ENCODE results near the gene H2BK1.
A peak's percentile ranks its signal among the peaks of the same experiment; 100 is the strongest.

The H2BK1 gene

DNA sequence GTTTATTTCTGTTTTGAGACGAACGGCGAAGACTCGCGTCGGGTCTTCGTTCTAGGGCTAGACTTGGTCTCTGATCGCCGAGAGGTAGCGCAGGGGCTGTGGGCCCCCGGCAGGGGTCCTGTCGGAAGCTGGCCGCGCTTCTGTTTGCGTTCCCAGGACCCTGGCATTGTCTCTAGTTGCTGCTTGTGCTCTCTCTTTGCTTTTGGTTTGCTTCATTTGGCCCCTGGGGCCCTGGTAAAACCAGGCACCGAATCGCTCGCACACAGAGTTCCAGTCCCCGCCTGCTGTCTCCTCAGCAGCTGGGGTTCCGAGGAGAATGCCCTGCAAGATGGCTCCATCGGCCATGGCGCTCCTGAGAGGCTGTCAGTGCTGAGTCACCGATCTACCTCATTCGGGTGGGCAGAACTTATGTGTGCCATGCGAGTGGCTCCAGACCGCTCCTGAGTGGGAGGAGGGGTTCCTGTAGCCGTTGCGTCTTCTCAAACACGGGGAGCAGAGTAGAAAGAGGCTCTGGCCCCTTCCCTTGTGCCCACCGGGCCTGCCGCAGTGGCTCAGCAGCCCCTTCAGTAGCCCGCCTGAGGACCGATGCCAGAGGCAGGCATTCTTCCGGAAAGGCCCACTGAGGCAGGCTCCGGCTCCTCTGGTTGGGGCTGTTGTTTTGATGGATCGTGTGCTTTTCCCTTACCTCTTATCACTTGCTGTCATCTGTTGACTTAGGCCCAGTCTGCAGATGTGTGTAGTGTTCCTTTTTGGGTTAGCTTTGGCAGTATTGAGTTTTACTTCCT is 22.8 kb upstream of the H2BK1 start:
- DNase-seq (ENCODE audit: low read depth in 2 of 2), result peak; percentile 74 to 77

DNA sequence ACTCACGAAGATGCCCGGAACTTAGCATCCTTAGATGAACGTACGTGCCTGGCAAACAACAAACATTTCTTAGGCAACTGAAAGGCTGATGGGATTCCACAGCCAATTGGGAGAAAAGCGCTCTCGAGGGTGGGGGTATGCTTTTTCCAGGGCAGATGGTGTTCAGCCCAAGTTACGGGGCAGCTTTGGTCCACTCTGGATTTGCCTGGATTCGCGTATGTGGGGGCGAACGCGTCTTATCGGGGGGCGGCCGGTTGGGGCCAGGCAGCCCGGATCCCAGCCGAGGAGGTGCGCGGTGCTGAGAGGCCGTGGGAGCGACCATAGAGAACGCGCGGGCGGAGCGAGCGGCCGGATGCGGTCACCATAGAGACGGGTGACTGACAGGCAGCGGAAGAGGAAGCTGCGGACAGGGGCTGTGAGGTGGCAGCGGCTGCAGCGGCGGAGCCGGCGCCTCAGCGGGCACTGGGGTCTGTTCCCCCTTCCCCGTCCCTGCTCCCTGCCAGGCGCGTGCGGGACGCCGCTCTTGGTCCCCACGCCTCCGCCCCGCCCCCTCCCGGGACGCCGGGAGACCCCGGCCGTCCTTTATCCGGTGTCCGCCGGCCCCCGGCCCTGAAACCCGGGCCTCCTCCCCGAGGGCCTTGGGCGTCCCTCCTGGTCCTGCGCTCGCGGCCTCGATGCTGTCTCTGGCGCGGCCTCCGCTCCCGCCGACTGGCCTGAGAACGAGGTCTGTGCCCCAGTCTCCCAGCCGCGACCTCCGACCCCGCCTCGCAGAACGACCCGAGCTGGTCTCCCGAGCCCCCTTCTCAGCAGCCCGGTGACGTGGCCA is 22.0 kb upstream of the H2BK1 start, which contains the start of gene CHPF2:
Gene CHPF2, plus strand, starts transcription at position 393 of the 826 bp plus-strand sequence. CDS start 1,529 bp downstream, outside the sequence.
- peak; percentile 79 to 89 for DNase-seq (ENCODE audit: low read depth in 2 of 2)

DNA sequence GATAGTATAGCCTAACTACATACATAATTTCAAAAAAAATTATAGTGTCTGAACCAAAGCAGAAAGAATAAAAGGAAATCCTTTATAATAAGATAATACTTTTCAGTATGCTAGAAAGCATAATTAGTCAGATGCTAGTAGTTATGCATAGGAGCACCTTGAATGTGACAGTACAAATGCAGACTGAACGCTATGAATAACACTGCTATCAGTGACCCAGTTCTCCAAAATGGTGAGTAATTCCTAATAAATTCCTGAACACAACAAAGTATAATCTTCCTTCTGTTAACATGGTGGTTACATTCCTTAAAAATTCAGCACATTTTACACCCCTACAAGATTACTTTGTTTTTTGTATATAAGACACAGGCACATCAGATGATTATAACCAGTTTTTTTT is 20.8 kb upstream of the H2BK1 start:
- DNase-seq (ENCODE audit: low read depth in 2 of 2), result no peak

DNA sequence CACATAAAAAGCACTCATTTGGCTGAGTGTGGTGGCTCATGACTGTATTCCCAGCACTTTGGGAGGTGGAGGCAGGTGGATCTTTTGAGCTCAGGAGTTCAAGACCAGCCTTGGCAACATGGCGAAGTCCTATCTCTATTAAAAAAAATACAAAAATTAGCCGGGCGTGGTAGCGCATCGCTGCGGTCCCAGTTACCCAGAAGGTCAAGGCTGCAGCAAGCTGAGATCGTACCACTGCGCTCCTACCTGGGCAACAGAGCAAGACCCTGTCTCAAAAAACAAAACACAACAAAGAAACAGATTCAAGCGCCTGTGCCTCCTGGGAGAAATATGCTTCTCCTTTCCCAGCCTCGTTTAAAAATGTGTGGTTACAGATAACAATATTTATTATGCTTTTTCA is 19.0 kb upstream of the H2BK1 start:
- DNase-seq (ENCODE audit: low read depth in 2 of 2), result no peak

- no peak for DNase-seq (ENCODE audit: low read depth in 2 of 2)
Observed at GRCh38 chr7:151228024-151228866, 18.0 kb upstream of the H2BK1 start.

DNA sequence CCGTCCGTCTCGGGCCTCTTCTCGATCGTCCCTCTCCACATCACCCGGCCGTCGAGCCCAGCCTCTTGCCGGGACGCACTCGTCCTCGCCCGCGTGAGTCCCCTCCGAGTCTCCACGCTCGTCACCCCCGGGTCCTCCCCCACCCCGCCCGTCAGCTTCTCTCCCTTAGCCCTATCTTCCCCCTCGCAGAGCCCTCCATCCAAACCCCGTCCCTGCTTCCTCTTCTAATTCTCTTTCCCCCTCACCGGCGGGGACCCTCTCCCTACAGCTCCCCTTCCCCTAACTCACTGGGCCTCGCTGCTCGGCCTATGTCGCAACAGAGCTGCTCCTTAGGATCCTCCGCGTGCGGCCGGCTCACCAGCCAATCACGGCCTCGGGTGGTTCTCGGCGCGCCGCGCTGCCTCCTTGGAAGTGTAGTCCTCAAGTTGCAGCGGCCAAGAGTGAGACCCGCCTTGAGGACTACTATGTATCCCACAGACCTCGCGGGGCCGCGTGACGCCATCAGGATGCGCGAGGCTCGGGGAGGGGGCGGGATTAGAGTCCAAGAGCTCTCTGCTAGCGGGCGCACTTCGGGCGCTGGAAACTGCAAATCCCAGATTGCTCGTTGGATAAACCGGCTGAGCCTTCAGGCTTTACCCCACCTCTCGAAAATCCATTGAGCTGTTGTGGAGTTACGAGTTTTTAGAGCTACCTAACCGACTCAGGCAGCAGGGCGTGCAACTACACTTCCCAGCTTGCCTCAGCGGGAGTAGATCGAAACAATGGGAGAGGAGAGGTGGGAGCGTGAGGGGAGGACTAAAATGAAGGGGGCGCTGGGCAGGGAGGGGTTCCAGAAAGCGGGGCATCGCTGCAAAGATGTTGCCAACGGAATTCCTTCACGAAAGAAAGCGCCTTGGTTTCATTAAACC is 16.8 kb upstream of the H2BK1 start, which contains the start of gene ABCF2:
Gene ABCF2, minus strand, starts transcription at position 331 of the 908 bp plus-strand sequence. CDS start 747 bp downstream, outside the sequence.
- DNase-seq (ENCODE audit: low read depth in 2 of 2), result peak; percentile 97 to 99

DNA sequence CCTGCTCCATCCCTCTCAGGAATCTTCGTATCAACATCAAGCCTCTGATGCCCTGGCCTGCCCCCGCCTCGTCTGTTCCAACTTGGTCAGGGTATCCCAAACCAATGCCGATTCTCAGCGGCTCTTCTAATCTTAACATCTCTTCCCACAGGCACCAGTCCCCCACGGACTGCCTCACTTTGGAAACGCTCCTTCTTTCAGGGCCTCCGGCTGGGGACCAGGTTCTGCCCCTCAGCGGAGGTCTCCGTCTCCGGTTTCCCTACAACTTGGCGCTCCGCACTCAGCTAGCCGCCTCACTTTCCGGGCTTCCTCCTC is 16.2 kb upstream of the H2BK1 start:
- DNase-seq (ENCODE audit: low read depth in 2 of 2), result no peak

GRCh38 chr7:151225948-151226510 is 15.7 kb upstream of the H2BK1 start:
- no peak for DNase-seq (ENCODE audit: low read depth in 2 of 2)

DNA sequence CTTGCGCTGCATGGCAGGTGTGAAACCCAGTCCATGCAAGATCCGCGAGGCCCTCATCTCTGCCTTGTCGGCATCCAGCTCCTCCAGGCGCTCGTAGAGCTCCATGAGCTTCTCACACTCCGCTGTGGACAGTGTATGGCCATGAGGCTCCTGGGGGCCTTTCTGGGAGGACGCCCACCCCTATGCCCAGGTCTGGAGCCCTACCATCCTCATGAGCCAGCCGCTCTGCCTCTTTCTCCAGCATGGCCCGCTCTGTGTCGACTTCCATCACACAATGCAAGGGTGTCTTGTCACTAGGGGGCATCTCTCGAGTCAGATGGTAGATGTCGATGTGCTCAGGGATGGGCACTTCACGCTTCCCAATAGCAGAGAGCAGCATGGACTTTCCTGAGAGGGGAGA is 13.4 kb upstream of the H2BK1 start:
- DNase-seq (ENCODE audit: low read depth in 2 of 2), result no peak

DNA sequence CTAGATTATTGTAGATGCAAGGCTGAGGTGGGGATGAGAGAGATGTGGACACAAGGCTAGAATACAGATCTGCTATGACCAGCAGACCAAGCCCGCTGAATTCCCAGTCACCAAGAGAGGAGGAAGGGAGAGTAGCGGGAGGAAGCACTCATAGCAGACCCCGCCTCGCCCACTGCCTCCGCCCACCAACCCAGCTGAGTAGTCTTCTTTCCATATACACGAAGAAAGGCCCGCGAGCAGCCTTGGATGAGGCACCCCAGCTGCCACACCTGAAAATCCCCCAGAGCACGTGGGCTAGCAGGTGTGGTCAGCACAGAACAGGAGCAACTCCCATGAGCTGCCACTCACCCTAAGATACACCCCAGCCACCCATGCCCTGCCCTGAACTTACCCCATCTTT is 7.9 kb upstream of the H2BK1 start:
- no peak for DNase-seq (ENCODE audit: low read depth in 2 of 2)

DNA sequence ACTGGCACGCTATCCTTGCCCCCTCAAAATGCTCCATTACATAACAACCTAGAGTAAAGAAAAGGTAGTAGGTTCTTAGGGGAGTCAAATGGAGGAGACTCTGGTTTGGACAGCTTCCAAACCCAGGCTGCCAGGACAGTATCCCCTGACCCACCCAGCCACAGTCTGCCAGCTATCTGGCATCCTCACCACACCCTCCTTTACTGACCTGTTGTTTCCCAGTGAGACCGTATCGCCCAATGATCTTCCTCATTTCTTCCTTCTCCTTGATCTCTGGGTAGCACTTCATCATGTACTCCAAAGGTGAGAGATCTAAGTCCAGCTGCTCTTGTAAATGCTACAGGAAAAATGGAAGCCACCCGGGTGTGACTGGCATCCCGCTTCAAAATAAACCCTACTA is 5.1 kb upstream of the H2BK1 start:
- no peak for DNase-seq (ENCODE audit: low read depth in 2 of 2)

DNA sequence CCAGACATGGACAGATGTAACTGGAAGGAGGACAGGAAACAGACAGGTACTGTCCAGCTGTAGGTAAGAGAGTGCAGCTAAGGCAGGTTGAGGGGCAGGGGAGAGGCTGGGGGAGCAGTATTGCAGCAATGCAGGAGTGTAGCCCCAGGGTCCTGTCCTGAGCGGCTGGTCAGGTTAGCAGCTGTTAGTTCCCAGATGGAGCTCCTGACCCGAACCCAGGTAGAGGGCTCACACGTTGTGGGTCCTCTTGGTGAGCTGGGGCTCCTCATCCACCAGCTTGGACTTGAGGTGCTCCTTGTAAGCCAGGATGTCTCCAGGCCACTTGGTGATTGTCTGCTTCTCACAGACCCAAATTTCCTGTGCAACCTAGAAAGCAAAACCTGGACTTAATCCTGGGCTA is 3.5 kb upstream of the H2BK1 start:
- no peak for DNase-seq (ENCODE audit: low read depth in 2 of 2)

DNA sequence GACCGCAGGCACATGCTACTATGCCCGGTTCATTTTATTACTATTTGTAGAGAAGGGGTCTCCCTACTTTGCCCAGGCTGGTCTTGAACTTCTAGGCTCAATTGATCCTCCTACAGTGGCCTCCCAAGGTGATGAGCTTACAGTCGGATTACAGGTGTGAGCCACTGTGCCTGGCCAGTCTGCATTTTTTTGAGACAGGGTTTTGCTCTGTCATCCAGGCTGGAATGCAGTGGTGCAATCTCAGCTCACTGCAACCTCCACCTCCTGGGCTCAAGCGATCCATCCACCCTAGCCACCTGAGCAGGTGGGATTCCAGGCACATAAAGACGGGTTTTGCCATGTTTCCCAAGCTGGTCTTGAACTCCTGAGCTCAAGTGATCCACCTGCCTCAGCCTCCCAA is 2.3 kb upstream of the H2BK1 start:
- no peak for DNase-seq (ENCODE audit: low read depth in 2 of 2)

DNA sequence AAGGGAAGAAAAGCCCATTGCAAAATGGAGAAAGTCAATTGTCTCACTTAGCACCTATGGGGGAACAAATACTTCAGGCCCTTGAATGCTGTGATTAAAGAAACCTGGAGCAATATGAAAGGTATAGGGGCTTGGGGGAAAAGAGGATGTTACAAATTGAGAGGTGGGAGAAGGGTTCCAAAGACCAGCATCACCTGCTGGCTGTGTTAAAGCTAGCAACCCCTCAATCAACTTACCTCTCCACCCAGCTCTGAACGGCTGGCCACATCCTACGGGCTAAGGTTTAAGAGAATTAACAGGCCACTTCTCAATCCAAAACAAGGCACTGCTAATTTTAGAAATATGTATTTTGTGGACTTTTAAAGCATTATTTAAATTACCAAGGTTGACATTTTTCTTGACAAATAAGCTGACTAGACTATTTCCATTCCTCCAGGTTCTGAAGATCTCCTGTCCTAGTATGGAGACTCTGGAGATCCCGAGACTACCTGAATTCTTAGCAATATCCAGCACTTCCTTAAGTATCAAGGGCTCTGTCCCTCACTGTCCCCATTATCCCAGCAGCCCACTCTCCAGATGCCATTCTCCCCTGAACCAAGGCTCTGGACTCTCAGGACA is 976 bp upstream of the H2BK1 start:
- no peak for DNase-seq (ENCODE audit: low read depth in 2 of 2)

DNA sequence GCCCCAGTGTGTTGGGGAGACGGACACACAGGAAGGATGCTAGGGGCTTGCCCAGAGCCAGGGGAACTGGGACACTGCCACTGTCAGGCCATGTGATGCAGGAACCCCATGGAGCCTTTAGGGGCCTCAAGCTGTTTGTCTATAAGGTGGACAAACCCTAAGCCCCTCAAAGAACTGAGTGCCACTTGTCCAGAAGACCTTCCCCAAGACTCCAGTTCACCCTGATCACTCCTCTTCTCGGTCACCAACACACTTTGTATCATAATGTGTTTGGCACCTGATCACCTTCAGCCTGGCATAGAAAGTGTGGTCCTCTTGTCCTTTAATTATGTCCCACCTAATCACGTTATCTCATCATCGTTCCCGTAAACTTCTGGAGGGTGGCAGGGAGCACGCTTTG is 700 bp downstream of the H2BK1 start:
- DNase-seq (ENCODE audit: low read depth in 2 of 2), result no peak

- no peak for DNase-seq (ENCODE audit: low read depth in 2 of 2)
Observed at GRCh38 chr7:151208253-151208862, 1.9 kb downstream of the H2BK1 start.

DNA sequence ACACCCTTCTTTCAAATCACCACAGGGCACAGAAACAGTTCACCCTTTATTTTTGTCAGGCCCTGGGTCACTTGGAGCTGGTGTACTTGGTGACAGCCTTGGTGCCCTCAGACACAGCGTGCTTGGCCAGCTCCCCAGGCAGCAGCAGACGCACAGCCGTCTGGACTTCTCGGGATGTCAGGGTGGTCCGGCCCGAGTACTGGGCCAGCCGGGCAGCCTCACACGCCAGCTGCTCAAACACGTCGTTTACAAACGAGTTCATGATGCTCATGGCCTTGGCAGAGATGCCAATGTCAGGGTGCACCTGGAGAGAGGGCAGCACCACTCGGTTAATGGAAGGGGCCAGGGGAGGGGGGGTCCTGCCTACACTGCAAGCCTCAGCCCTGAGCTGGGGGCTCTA is 2.5 kb downstream of the H2BK1 start:
- no peak for DNase-seq (ENCODE audit: low read depth in 2 of 2)

DNA sequence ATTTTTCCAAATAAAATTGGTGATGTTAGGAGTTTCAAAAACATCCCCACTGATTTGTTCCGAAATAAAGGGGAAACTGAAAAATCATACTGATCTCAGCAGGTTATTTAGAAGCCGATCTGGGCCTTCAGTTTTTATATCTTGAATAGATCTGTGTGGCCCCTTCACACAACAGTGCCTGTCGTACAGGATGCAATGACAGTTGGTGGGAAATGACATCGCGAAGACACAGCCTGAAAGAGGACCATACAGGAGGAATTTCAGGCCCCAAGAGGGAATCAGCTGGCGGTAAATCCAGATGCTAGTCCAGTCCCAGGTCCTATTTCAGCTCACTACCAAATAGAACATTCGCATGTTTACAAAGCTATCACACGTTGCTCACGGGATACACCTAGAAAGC is 3.0 kb downstream of the H2BK1 start:
- no peak for DNase-seq (ENCODE audit: low read depth in 2 of 2)

- DNase-seq (ENCODE audit: low read depth in 2 of 2), result no peak
Observed at GRCh38 chr7:151206914-151207313, 3.4 kb downstream of the H2BK1 start.

GRCh38 chr7:151205730-151206129 is 4.6 kb downstream of the H2BK1 start:
- no peak for DNase-seq (ENCODE audit: low read depth in 2 of 2)
